Measurements from ENCODE around the gene SPRR2A.
"Not testable (repeated sequence)": the region's sequence is repeated elsewhere in the genome, so short reads cannot be mapped to it uniquely, and the experiment has no call there.

The SPRR2A gene

DNA sequence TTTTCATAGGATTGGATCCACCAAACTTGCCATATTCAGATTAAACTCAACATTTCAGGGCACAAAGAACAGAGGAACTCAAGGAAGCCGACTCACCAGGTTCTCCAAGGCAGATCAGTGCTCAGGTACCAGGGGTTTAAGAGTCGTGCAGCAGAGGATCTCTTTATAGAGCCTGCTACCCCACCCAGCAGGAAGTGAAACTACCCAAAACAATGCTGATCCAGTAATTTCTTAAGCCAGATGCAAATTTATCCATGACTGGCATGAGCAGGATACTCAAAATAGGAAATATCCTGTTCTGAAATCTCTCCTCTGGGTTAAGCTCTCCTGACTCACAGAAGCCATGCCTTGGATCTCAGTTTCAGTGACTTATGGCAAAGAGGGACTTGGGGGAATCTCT is at the start of gene SPRR2A:
TSS of gene SPRR2A (minus strand) at position 138 of the 400 bp plus-strand sequence. CDS start 777 bp downstream, outside the sequence.
- DNase-seq: no peak

DNA sequence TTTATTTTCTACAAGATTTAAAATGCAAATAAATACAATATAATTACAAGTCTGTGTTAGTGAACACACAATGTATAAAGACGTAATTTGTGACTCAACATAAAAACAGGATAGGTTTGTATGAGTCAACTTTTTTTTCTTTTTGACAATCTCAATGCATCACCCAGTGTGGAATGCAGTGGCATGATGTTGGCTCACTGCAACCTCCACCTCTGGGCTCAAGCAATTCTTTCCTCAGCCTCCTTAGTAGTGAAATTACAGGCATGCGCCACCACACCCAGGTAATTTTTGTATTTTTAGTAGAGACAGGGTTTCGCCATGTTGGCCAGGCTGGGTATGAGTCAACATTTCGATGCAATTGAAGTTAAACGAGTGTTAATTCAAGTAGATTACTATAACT is 42.9 kb upstream of the SPRR2A start:
- DNase-seq: peak; percentile 6 to 63

DNA sequence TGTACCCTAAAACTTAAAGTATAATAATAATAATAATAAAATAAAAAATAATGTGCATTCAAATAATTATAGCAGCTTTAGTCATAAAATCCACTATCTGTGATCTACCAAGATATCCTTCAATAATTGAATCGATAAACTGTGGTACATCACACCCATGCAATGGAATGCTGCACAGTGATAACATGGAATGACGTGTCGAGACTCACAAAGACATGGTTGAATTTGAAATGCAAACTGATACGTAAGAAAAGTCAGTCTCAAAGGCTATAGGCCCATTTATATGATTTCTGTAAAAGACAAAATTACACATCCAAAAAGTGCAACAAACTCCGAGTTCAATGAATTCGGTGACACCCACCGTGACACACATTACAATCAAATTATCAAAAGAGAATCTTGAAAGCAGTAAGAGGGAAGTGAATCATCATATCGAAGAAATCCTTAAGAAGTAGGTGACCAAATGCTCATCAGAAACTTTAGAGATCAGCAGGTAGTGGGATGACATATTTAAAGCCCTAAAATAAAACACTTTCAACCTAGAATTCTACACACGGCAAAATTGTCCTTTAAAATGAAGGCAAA is 42.2 kb upstream of the SPRR2A start:
- no peak for DNase-seq

DNA sequence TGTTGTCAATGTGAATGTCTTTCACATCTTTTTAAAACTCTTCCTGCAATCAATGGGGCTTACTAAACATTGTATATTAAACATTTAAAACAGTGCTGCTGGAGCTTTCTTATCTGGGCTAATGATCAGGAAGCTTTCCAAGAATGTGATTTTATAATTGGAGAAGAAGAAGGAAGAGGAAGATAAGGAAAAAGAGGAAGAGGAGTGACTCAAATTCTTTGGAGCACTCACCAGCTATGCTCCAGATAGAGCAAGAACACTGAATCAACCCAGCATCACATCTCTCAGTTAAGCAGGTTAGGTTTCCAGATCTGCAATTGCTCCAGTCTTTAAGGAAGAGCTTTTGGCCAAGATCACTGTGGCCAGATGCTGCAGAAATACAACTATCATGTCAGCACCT is 38.5 kb upstream of the SPRR2A start:
- DNase-seq: no peak

DNA sequence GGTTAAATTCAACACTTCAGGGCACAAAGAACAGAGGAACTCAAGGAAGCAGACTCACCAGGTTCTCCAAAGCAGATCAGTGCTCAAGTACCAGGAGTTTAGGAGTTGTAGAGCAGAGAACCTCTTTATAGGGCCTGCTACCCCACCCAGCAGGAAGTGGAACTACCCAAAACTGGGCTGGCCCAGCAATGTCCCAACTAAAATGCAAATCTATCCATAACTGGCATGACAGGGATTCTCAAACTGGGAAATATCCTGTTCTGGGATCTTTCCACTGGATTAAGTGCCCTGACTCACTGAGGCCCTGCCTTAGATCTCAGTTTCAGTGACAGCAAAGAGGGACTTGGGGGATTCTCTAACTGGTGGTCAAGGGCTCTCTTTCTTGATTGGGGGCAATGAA is 37.1 kb upstream of the SPRR2A start, which contains the start of gene SPRR2E:
TSS of gene SPRR2E (minus strand) at position 101 of the 400 bp plus-strand sequence. CDS start 775 bp downstream, outside the sequence.
- no peak for DNase-seq

DNA sequence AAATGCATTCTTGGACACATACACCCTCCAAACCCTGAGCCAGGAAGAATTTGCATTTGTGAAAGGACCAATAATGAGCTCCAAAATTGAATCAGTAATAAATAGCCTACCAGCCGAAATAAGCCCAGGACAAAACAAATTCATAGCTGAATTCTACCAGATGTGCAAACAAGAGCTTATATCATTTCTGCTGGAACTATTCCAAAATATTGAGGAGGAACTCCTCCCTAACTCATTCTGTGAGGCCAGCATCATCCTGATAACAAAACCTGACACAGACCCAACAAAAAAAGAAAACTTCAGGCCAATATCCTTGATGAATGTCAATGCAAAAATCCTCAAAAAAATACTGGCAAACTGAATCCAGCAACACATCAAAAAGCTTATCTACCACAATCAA is 30.3 kb upstream of the SPRR2A start:
- DNase-seq: no peak

DNA sequence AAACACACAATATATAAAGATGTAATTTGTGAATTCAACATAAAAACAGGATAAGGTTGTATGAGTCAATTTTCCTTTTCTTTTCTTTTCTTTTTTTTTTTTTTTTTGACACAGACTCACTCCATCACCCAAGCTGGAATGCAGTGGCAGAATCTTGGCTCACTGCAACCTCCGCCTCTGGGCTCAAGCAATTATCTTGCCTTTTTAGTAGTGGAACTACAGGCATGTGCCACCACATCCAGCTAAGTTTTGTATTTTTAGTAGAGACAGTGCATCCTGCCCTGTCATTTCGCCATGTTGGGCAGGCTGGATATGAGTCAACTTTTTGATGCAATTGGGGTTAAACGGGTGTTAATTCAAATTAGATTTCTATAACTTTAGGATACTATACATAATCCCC is 24.4 kb upstream of the SPRR2A start:
- no peak for DNase-seq

DNA sequence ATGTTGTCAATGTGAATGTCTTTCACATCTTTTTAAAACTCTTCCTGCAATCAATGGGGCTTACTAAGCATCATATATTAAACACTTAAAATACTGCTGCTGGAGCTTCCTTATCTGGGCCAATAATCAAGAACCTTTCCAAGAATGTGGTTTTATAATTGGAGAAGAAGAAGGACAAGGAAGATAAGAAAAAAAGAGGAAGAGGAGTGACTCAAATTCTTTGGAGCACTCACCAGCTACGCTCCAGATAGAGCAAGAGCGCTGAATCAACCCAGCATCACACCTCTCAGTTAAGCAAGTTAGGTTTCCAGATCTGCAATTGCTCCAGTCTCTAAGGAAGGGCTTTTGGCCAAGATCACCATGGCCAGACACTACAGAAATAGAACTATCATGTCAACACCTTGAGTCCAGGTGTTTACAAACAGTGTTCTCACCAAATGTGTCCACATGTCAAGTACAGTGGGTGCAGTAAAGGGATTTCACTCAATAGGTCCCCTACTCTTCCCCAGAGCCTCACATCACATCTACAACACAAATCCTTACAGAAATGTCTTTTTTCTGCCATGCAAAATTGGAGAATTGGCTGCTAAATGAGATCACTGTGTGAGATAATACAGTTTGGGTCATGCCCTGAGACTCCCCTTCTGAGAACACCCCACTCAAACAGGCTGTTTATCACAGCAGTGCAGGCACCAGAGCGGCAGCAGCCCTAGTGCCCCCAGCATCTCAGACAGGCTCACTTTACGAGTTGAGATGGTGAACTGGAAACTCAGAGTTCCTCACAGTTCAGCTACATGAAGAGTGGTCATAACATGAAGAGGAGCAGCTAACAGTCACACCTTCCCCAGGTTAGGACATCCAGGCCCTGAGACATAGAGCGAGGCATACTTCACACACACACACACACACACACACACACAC is 15.8 kb upstream of the SPRR2A start:
- DNase-seq: no peak

DNA sequence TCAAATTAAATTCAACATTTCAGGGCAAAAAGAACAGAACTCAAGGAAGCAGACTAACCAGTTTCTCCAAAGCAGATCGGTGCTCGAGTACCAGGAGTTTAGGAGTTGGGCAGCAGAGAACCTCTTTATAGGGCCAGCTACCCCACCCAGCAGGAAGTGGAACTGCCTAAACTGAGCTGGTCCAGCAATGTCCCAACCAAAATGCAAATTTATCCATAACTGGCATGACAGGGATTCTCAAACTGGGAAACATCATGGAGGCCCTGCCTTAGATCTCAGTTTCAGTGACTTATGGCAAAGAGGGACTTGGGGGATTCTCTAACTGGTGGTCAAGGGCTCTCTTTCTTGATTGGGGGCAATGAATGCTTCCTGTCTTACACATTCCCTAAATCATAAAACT is 14.2 kb upstream of the SPRR2A start, which contains the start of gene SPRR2B:
TSS of gene SPRR2B (minus strand) at position 101 of the 400 bp plus-strand sequence. CDS start 772 bp downstream, outside the sequence.
- DNase-seq: no peak

DNA sequence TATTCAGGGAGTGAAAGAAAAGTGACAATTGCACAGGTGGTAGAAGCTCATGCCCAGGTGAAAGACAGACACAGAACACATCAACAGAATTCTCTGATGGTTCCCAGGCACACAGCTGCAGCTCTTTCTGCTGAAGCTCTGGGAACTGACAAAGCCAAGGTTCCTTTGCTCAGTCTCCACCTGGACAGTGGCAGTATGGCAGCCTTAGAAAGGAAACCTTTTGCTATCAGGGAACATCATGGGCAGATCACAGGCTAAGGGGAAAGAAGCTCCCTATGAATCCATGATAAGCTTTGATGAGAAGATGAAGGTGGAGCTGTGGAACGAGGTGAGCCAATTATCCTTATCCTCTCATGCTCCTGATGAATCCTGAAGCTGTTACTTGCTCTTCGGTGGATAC is 12.9 kb upstream of the SPRR2A start:
- no peak for DNase-seq

DNA sequence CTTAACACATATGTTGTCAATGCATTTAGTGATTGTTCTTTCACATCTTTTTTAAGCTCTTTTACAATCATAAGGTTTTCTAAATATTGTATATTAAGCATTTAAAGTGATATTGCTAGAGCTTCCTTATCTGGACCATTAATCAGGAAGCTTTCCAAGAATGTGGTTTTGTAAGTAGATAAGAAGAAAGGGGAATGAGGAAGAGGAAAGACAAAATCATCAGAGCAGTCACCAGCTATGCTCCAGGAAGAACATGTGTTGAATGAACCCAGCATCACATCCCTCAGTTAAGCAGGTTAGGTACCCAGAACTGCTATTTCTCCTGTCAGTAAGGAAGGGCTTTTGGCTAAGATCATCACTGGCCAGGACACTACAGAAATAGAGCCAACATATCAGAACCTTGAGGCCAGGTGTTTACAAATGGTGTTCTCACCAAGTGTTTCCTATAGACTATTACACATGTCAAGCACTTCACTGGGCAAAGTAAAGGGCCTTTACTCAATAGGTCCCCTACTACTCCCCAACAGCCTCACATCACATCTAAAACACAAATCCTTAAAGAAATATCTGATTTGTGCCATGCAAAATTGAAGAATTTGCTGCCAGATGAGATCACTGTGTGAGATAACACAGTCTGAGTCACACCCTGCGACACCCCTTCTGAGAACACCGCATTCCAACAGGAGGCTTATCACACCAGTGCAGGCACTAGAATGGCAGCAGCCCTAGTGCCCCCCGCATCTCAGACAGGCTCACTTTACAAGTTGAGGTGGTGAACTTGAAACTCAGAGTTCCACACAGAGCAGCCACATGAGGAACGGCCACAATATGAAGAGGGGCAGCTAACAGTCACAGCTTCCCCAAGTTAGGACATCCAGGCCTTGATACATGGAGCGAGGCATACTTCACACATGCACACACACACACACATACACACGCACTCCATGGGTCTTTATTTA is 1.8 kb upstream of the SPRR2A start:
- no peak for DNase-seq

DNA sequence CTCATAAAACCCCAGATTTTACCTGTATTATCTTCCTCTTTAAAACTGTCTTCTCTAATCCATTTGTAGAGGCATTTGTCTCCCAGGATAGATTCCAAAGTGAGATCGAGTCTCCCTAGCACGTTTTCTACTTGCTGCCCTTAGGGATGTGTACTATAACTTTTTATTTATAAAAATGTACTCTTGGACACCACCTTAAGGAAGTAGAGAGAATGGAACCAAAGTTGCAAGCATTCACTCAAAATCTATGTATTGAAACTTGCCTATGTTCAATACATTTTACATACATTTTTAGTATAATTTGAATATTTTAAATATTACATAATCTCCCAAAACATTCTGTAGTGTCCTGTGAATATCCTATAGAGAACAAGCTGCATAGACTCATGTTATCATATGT is 842 bp upstream of the SPRR2A start:
- DNase-seq: no peak

DNA sequence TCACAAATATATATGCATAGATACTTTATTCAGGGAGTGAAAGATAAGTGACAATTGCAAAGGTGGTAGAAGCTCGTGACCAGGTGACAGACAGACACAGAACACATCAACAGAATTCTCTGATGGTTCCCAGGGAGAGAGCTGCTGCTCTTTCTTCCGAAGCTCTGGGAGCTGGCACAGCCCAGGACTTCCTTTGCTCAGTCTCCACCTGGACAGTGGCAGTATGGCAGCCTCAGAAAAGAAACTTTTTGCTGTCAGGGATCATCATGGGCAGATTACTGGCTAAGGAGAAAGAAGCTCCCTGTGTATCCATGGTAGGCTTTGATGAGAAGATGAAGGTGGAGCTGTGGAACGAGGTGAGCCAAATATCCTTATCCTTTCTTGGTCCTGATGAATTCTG is 1.2 kb downstream of the SPRR2A start:
- DNase-seq: not testable (repeated sequence)

DNA sequence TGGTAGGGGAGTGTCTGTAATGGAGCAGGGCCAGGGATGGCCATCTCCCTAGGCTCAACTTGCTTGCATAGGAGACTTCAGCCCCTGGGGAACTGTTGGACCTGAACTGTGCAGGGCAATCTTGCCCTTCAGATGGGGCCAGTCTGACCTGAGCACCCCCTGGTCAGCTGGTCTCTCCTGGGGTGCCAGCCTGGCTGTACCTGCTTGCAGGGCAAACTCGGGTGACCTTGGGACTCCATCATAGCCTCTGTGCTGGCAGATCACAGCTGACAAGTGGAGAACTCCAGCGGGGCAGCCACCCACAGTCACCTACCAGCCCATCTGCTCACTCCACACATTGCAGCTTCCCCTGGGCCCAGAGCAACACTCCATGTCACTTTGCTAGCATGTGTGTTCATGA is 8.1 kb downstream of the SPRR2A start:
- DNase-seq: no peak

DNA sequence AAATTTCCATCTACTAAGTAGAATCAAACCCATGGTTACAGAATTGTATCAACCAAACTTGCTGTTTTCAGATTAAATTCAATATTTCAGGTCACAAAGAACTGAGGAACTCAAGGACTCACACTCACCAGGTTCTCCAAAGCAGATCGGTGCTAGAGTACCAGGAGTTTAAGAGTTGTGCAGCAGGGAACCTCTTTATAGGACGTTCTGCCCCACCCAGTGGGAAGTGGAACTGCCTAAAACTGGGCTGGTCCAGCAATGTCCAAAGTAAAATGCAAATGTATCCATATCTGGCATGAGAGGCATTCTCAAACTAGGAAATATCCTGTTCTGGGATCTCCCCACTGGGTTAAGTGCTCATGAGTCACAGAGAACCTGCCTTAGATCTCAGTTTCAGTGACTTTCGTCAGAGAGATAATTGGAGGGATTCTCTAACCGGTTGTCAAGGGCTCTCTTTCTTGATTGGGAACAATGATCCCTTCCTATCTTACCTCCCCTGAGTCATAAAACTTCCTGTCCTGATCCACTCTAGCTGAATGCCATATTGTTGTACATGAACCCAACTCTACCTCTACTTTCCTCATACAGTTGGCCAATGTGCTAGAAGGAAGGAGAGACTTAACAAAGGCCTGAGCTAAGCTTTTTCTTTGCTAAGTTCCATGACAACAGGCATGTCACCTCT is 16.2 kb downstream of the SPRR2A start, which contains the start of gene SPRR2D:
TSS of gene SPRR2D (minus strand) at position 171 of the 682 bp plus-strand sequence. CDS start 774 bp downstream, outside the sequence.
- DNase-seq: no peak

DNA sequence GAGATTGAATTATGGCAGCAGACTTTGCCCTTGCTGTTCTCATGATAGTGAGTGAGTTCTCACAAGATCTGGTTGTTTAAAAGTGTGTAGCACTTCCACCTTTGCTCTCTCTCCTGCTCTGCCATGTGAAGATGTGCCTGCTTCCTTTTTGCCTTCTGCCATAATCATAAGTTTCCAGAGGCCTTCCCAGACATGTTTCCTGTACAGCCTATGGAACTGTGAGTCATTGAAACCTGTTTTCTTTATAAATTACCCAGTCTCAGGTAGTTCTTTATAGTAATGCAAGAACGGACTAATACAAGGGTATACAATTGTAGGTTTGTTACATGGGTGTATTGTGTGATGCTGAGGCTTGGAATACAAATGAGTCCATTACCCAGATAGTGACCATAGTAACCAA is 22.1 kb downstream of the SPRR2A start:
- no peak for DNase-seq

DNA sequence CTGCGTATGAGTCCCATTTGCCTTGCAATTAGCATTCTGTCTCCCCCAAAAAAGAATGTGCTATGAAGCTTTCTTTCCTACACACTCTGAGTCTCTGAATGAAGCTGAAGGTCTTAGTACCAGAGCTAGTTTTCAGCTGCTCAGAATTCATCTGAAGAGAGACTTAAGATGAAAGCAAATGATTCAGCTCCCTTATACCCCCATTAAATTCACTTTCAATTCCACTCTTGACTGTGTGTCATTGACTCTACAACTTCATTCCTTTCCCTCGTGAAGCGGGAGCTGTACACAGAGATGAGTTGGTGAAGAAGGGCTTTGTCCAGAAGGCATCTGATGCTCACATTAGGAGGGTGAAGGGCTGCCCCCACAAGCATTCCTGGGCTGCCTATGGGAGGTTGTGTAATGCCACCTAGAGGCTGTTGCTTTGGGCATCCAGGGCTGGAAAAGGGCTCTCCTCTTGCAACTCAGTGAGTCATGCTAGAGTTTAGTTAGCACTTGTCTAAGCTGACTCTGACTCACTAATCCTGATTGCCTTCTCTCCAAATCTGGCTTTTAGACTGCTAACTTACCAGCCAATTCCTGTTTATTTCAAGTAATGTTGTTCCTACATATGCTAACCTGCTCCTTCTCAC is 24.5 kb downstream of the SPRR2A start:
- peak; percentile 36 to 64 for DNase-seq

DNA sequence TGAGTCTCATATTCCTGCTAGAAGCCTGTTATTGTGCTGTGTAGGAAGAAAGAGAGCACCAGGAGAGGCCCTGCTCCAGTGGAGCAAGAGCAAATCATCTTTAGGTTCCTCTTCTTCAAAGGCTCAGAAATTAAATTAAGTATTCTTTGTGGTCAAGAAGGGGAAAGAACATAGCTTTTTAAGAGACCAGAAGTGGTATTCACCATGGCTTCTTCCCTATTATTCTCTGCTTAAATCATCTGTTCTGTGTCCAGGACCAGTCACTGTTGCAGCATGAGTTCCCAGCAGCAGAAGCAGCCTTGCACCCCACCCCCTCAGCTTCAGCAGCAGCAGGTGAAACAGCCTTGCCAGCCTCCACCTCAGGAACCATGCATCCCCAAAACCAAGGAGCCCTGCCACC is 25.2 kb downstream of the SPRR2A start:
- no peak for DNase-seq

DNA sequence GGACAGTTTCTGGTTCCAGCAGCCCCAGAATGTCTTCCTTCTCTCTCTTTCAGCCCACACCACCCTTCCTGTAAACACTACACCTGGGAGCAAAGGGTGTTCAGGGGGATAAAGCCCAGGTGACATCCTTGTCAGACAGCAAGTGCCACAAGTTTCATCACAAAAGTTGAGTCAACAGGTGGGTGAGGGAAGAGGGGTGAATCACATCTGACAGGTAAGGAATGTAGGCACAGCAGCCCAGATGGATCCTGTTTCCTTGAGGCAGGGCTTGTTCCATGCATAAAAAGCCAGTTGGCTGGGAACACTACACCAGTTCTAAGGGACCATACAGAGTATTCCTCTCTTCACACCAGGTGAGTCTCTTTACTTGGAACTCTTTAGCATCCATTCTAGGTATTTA is 26.4 kb downstream of the SPRR2A start, which contains the start of gene SPRR1B:
TSS of gene SPRR1B (plus strand) at position 309 of the 400 bp plus-strand sequence. CDS start 1,143 bp downstream, outside the sequence.
- no peak for DNase-seq

DNA sequence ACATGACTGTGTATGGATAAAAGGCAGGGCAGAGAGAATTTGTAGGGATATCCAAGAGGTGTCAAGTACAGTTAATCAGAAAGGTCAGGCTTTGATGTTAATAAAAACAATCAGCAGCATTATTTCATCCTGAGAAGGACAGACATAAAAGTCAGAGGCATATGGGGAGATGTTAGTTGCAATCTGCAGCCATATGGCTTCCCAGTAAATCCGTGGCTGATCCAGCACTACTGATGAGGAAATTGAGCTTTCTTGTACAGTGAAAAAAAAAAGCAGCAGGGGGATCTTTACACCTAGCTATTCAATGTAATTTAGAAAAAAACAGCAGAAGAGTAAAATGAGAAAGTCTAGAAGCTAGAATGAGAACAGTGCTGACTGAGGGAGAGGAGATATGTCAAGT is 28.5 kb downstream of the SPRR2A start:
- no peak for DNase-seq

DNA sequence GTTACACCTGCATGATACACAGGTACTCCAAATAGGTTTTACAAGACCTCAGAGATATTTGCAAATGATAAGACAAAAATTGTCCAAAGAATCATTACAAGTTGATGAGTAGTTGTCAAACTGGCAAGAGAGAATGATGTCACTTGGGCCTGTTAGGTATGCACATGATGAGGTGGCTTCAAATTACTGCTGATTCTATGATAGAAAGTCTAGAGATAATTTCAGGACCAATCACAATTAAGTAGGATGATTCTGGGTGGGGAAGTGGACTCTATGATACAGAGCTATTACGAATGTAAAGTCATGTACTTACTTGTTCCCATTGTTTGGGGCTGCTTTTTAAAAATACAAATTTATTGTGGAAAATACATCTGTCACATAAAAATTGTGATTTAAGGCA is 31.5 kb downstream of the SPRR2A start:
- DNase-seq: no peak

DNA sequence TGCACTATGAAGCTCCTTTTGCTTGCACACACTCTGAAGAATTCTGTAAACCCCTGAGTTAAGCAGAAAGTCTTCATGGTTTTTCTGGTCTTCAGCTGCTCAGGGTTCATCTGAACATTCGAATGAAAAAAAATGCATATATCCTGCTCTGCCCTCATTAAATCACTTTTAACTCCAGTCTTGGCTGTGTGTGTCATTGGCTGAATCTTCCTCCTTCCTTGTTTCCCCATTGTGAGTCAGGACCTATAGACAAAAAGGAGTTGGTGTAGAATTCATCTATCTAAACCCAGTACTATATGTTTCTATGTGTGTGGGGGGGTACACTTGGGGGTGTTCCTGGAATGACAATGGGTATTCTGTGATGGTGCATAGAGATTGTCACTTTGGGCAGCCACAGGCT is 32.9 kb downstream of the SPRR2A start:
- no peak for DNase-seq

Measured in SW 1271 (cell line).